SKM-1 treated with dmso at 0.1 percent for 144 hours (cell line): ENCODE measurements around the gene TMIE.
"Not testable (repeated sequence)": the region's sequence is repeated elsewhere in the genome, so short reads cannot be mapped to it uniquely, and the experiment has no call there.

ENCODE experiments used
- DNase-seq: peaks from one replicate; lab custom pipeline; 2025; ENCODE audit not compliant: unreplicated experiment; lab: John Stamatoyannopoulos, UW

Gene TMIE

DNA sequence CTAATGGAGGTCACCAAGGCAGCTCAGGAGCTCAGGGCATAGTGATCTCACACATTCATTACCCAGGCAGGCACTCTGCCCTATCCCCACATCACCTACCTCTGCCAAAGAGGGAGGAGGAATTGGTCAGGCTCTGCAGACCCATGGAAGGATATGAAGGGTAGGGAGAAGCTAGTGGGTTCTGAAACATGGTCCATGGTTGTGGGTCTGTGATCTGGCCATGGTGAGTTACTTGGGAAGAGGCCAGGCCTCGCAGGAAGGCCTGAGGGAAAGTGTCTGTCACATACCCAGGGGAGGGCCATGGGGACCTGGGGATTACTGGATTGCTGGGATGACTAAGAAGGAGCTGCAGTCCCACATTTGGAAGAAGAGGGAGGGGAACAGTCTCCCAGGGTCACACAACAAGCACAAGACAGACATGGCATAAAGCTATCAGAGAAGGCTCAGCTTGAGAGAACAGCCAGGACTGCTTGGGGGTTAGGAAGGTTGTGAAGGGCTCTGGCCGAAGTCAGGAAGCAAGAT lies 17.9 kb downstream of the TMIE start:
- no peak for DNase-seq

DNA sequence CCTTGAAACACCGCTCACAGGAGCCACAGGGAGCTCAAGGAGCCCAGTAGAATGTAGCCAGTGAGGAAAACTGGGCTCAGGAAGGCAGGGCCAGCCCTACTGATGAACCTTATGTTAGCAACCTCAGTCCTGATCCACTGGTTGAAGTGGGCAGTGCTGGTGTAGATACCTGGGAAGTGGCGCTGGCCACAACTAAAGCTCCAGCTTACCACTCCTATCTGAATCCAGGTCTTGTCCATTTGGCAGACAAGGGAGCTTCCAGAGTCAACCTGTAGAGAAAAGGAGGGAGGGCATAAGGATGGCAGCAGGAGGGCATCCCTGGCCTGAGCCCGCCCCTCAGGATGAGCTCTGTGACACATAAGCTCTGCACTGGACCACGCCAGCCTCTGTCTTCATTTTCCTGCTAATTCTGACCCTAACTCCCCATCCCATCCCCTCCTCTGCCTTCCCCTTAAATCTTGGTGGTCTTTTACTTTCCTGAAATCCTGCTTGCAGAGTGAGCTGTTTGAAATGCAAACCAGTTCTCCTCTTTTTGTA lies 18.6 kb downstream of the TMIE start:
- DNase-seq: no peak

DNA sequence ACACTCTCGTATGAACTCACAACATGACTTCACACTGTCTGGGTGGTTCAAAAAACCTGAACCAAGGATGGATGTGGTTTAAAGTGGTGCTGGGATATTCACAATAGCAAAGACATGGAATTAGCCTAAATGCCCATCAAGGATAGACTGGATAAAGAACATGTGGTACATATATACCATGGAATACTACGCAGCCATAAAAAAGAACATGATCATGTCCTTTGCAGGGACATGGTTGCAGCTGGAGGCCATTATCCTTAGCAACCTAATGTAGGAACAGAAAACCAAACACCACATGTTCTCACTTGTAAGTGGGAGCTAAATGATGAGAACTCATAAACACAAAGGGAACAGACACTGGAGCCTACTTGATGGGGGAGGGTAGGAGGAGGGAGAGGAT lies 19.8 kb downstream of the TMIE start:
- DNase-seq: no peak

DNA sequence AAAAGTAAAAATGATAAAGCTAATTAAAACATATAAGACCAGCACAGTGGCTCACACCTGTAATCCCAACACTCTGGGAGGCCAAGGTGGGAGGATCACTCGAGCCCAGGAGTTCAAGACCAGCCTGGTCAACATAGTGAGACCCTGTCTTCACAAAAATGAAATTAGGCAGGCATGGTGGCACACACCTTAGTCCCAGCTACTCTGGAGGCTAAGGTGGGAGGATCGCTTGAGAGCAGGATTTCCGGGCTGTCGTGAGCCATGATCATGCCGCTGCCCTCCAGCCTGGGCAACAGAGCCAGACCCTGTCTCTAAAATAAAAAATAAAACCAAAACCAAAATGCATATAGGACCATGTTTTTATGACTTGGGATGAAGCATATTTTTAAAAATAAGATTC lies 21.3 kb downstream of the TMIE start:
- no peak for DNase-seq

DNA sequence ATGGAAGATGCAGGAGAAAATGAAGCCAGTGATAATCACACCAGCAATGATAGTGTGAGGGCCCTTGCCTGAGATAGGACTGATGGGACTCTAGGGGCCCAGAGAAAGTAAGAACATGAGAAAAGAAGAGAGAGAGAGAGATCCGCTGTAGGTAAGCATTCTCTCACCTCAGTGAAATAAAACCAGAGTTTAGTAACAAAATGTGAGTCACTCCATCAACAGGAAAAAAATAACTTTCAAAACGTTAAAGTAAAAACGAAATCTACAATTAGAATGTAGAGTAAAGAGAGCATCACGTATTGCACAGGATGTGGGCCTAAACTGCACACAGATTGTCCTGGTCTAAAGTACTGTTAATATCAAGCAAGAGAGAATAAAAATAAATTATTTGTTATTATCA lies 23.2 kb downstream of the TMIE start:
- DNase-seq: no peak

DNA sequence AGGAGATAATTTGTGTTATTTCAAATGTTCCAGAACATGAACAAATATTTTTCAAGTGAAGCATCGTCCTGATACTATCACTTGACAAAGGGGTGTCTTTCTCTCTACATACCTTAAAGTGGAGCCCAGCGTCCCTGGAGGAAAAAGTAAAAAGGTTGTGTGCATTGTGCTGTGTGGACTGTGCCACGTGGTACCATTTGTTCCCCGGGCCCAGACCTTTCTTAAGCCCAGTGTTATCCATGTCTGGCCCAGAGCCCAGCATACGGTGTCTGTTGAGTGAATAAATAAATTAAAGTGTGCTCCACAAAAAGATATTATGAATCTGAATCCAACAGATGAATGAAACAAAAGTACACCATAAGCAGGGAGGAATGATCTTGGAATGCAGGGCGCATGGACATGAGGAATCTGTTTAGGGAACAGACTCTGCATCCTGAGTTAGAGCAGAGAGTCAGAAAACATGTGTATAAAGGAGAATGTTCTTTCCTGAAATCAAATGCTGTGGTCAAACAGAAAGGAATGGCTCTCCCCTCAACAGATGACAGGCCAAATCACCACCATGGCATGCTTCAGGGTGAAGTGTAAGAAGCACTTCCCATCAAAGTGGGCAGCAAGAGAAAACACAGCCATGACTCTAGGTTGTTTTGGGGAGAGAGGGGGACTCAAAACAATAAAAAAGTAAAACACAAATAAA lies 24.6 kb downstream of the TMIE start:
- no peak for DNase-seq

DNA sequence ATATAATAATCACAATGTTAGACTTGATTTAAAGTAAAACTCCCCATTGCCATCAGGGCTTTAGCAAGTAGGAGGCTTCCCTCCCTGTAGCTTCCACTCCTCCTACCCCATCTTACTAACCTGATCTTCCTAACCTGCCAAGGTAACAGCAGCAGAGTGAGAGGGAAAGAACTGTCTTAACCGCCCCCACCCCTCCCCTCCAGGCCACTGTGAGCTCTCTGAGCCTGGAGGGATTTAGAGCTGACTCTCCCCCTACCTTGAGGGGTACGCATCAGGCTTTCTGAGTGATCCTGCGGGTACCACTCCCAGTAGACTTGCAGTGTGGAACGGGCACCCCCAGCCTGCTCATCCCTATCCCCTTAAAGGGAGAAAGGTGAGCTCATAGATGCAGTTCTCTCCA lies 27.8 kb downstream of the TMIE start:
- DNase-seq: no peak

DNA sequence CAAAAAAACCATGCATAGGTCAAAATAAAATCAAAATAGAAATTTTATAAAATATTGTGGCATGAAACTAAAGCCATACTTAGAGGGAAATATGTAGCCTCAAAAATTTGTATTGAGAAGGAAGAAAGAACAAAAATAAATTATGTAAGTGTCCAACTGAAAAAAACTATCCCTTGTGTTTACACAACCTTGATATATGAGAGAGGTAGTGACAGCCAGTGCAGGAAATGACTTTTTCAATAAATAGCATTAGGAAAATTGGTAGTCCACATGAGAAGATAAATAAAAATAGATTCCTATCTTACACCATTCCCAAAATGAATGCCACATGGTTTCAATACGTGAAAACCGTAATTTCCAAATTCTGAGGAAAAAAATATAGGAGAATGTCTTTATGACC lies 29.6 kb downstream of the TMIE start:
- no peak for DNase-seq

DNA sequence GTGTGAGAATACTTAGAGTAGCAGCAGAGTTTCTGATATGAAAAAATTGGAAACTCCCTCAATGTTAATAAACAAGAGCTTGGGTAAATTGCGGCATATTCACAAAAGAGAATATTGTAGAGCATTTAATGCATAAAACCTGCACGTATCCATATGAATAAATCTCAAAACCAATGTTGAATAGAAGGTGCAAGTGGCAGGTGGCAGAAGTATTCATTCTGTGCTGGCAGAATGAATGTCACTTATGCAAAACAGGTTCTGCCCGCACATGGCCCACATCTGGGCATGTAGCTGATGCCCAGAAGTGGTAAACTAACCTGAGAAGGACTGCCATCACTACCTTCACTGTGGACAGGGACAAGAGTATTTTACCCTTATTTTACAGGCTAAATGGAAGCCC lies 30.6 kb downstream of the TMIE start:
- DNase-seq: no peak

DNA sequence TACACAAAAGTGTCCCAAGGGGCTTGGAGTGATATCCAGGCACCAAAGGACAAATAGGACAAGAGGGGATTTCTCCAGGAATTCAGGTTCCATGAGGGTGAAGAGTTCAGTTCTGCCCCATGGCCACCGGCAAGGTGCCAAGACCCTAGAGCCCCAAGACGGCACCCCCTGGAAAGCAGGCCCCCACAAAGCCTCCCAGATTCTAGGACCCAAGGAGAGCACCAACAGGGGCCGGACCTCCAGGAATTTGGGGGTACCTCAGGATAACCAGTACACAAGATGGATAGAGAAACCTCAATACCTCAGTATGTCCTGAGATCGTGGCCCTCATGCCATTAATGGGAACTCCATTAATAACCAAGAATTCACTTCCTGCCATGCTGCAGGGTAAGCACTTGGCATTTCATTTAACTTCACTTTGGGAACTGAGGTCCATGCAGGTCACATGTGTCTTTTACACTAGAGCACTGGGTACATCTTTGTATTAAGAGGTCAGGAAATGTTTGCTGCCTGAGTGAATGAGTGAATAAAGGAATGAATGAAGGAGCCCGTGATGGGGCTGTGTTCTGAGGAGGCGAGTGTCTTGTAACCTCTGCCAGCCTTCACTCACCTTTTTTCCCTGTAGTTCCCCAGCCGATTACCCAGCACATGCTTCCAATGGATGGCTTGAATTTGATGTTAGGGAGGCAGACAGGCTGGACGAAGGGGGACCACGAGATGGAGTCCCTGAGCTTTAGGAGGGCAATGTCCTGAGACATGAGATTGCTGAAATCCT lies 32.0 kb downstream of the TMIE start:
- no peak for DNase-seq

DNA sequence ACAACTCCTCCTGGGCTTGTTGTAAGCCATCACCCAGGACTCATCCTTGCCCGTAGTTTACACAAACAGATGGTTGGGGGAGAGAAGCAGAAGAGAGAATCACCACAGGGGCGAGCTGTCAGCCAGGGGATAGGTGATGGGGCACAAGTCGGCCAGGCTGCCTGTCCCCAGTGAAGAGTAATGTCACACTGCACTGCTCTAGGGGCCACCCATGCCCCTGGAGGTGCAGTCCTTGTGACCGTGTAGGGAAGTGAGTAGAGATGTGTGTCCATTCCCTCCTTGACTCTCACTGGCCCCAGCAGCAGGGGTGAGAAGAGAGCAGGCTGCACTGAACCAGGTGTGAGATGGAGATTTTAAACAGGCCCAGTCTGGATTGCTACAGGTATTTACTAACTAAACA lies 33.6 kb downstream of the TMIE start:
- no peak for DNase-seq

DNA sequence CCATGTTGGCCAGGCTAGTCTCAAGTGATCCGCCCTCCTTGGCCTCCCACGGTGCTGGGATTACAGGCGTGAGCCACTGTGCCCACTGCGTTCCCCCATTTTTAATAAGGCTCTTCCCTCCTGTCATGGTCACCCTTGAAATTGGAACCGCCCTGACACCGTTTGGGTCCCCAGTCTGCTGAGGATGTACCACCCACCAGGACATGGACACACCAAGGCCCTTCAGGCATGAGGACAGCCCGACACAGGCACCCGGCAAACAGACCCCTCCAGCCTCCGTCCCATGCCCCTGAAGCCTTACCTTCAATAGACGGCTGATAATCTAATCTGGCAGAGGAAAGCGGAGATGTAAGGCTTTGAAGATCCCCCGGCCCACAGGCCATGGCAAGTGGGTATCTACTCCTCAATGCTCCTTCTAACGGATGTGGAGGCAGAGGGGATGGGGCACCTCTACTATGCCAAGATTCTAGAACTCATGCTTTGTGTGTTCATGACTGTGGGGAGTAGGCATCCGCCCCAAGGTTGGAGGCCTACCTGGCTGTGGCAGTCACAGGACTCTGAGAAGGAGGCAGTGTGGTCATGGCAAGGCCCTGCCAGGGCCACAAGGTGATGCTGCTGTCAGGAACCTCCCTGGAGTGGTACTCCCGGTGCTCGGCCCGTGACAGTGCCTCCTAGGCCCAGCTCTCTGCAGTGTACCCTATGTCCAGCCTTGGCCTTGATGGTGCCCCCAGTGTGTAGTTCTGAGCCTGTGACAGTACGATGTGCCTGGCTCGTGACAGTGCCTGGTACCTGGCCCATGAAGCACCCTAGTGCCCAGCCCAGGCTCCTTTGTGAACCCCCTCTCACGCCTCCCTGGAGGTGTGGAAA lies 35.0 kb downstream of the TMIE start:
- no peak for DNase-seq

DNA sequence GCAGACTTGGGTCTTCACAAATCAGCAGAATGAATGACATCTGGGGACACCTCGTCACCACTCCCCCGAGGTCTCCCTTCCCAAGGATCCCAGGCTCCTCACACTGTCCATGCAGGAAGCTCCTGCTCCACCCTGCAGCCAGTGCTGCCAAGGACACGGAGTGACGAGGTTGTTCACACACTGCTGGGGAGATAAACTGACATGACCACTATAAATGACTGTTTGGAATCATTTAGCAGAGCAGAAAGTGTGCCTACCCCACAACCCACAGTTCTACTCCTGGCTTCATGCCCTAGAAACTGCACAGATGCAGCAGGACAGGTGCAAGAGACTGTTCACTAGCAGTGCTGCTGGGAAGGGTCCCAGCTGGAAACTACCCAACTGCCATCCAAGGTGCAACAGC lies 36.1 kb downstream of the TMIE start:
- DNase-seq: no peak

DNA sequence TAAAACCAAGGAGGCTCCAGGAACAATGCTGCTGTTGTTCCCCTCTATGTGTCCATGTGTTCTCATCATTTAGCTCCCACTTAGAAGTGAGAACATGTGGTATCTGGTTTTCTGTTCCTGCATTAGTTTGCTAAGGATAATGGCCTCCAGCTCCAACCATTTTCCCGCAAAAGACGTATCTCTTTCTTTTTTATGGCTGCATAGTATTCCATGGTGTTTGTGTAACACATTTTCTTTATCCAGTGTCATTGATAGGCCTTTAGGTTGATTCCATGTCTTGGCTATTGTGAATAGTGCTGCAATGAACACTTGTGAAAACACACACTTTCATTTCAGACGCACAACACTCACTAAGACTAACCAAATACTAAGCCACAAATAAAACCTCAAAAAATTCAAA lies 38.4 kb downstream of the TMIE start:
- DNase-seq: not testable (repeated sequence)

DNA sequence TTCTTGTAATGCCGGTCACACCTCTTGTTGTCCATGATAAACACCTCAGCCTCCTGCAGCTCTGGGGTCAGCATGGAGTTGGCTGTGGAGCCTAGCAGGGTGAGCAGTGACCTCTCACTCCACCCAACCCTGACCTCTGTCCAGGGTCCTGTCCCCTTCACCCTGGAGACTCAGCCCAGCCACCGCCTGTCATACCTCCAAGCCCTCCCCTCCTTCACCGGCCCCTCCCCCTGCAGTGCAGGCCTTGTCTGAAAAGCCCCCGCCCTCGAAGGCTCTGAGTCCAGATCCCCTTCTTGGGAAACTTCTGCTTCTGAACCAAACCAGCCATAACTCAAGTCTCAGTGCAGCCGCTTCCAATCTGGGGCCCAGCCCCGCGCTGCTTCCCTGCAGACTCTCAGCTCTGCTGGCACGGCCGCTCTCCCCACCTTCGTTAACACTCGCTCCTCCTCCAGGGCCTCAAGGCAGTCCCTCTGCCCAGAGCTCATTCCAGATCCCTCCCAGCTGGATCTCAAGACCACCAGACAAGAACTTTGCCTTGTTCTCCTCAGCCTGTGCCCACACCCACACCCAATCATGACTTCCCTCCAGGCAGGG lies 41.9 kb downstream of the TMIE start:
- no peak for DNase-seq

DNA sequence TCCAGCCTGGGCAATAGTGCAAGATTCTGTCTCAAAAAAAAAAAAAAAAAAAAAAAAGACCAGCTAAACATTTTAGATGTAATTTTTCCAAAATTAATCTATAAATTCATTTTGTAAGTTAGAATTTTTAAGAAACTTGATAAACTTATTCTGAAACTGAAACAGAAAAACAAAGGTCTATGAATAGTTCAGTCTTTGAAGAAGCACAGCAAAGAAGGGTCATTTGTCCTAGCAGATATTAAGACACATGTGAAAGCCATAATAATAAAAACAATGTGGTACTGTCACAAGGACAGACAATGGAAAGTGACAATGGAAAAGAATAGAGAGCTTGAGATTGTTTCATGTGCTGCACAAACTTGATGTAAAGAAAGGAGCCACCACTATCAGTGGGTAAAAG lies 45.5 kb downstream of the TMIE start:
- DNase-seq: no peak

DNA sequence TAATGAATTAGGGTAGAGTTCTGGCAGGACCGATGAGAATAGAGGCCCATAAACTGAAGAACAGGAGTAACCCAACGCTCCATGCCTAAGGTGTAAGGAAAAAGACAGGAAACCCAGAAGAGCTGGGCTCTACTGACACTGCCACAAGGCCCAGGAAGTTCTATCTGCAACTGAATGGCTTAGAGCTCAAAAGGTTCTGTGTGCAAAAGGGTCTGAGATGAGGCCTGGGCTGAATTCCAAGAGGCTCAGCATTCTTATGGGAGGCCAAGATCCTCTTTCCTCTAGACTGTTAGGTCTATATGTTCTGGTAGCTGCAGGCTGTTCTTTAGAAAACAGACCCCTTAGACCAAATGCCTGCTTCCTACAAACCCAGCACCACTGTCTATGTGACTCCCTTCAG lies 47.0 kb downstream of the TMIE start:
- DNase-seq: no peak

DNA sequence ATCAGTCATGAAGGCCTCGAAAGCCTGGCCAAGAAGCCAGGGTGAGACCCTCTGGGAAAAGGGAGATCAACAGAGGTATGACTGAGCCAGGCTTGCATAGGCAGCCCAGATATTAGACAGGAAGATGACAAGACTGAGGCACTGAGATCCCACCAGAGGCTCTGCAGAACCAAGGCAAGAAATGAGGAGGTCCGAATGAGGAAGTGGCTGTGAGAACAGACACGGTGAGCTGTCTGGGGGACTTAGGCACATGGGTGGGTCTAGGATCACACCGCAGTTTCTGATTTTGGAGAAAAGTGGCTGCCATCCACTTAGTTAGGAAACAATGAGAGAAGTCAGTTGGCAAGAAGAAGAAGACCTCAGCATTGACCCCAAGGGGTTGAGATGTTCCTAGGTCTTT lies 47.9 kb downstream of the TMIE start:
- DNase-seq: no peak

DNA sequence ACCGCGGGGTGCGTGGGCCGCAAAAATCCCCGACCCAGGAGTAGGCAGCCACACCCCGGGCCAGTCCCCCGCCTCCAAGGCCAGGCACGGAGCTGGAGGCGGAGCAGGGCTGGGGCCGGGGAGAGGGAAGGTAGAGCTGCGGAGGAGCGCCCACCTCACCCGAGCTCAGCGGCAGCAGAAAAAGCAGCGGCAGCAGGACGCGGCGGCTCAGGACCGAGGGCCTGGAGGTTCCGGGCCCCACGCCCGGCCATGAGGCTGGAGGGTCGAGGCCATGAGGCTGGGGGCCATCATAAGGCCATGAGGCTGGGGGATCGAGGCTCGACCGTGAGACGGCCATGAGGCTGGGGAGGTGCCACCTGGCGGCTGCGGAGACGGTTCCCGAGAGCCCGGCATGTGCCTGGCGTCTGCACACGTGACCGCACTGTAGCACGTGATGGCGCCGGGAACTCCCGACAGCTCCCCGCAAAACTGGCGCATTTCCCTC lies 49.4 kb downstream of the TMIE start:
- DNase-seq: no peak

DNA sequence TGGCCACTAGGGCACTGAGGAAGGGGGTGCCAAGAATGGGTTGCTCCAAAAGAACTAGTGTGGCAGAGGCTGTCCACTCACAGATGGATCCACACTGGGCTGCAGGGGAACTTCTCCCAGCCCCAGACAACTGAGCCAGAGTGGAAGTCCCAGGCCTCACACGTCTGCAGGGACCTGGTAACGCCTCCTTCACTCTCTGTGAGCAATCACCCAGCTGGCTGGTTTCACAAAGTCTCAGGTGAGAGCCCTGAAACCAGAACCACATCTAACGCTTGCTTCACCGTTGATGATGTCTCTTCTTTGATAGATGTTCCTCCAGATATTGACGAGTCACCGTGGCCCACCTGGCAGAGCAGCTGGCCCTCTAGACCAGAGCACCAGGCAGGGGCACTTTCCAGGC lies 51.9 kb downstream of the TMIE start:
- DNase-seq: not testable (repeated sequence)

DNA sequence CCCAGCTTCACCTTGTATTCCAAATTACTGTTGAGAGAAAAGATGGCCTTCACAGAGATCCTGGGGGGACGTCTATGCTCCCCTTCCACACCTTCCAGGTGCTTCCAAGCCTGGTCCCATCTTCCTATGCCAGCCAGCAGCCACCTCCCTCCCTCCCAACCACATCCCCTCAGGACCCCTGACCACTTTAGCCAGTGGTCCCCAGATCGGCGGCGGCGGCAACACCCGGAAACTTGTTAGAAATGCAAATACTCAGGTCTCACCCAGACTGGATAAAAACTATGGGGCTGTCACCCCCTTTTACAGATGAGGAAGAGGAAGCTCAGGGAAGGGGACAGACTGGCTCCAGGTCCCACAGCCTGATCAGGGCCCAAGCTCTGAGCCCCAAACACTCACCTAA lies 54.5 kb downstream of the TMIE start:
- no peak for DNase-seq
